SK-N-MC (cell line): Measurements from ENCODE around the gene NRXN3.

Source experiments
- DNase-seq: peaks from one replicate; pipeline ENCODE4 v3.0.0-alpha.2; 2011; ENCODE audit warnings: low read depth, low spot score
- H3K27ac ChIP-seq: fragments of 200-600 bp; sonication (generic); 2 replicates; pipeline ENCODE4 v1.5.1; 2016; ENCODE audit warnings: mixed run types
- H3K36me3 ChIP-seq: fragments of 200-600 bp; sonication (generic); 2 replicates; pipeline ENCODE4 v1.6.1; 2017; ENCODE audit warnings: antibody characterized with exemption, low read length, mixed read lengths; ENCODE audit not compliant: insufficient read depth
- H3K4me3 ChIP-seq: fragments of 200-600 bp; sonication (generic); 2 replicates; pipeline ENCODE4 v1.5.1; 2016
- H3K9ac ChIP-seq: fragments of 200-600 bp; sonication (generic); 2 replicates; pipeline ENCODE4 v1.8.0; 2017; ENCODE audit warnings: mixed run types, mixed read lengths; ENCODE audit not compliant: insufficient read length
- H3K9me3 ChIP-seq: fragments of 200-600 bp; sonication (generic); 2 replicates; pipeline ENCODE4 v1.6.1; 2017; ENCODE audit warnings: low read depth, mild to moderate bottlenecking, antibody characterized with exemption, low read length, moderate library complexity, mixed read lengths
- EZH2 ChIP-seq: fragments of 200-600 bp; sonication (generic); IDR thresholded peaks from one replicate; pipeline ENCODE4 v1.6.1; 2017; ENCODE audit warnings: antibody characterized with exemption
- FOXP2 ChIP-seq: optimal IDR thresholded peaks from 2 replicates; pipeline ENCODE3; 2011; ENCODE audit warnings: mild to moderate bottlenecking, moderate library complexity; ENCODE audit not compliant: insufficient read depth; ENCODE audit errors: extremely low read length, control extremely low read depth
- POLR2AphosphoS5 ChIP-seq: IDR thresholded peaks from 2 replicates; pipeline ENCODE4 v1.6.1; 2012; ENCODE audit warnings: mild to moderate bottlenecking, low read depth, low read length, borderline replicate concordance

NRXN3 gene

DNA sequence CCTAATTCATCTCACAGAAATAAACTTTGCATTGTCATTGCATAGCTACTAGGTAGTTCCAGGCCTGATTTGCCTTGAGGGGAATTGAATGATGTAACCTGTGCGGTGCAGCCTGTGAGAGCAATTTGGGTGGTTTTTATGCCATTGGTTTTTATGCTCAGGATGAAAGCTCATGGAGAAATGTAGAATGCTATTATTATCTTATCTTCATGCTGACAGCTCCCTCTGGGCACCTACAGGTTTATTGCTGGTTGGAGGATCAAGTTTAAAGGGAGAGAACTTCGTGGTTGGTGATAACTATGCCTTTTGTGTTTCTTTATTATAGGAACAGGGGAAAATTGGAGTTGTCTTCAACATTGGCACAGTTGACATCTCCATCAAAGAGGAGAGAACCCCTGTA is 1493.3 kb downstream of the NRXN3 start:
- no peak for DNase-seq
- H3K9ac ChIP-seq = no peak overlapping the region
- H3K4me3 ChIP-seq = no peak overlapping the region
- H3K36me3 ChIP-seq = no peaks in the 10 kb centered on the region
- H3K9me3 ChIP-seq = no peaks in the 10 kb centered on the region
- no peak overlapping the region for H3K27ac ChIP-seq
- TF ChIP-seq EZH2 = no peak
- no peak for TF ChIP-seq FOXP2

DNA sequence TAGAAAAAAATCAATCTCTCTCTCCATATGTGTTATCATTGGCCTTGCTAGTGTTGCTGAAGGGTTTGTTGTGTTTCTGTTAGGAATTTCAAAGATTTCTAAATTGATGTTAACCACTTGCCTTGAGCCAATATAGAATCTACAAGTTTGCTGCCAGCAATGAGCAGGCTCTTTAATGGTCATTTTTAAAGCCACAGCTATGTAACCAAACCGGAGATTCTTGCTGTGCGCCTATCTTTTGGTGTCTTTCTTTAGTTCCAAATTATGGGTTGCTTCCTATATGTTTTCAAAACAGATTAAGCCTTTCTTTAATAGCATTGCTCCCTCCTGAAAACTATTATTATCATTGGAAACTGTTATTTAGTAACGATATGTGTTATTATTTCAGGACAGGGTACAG is 1495.4 kb downstream of the NRXN3 start:
- H3K4me3 ChIP-seq = no peak overlapping the region
- no peak for TF ChIP-seq FOXP2
- TF ChIP-seq POLR2AphosphoS5 = no peak
- TF ChIP-seq EZH2 = no peak
- no peak overlapping the region for H3K9ac ChIP-seq
- no peak for DNase-seq
- H3K36me3 ChIP-seq = no peaks in the 10 kb centered on the region
- no peaks in the 10 kb centered on the region for H3K9me3 ChIP-seq
- no peak overlapping the region for H3K27ac ChIP-seq

DNA sequence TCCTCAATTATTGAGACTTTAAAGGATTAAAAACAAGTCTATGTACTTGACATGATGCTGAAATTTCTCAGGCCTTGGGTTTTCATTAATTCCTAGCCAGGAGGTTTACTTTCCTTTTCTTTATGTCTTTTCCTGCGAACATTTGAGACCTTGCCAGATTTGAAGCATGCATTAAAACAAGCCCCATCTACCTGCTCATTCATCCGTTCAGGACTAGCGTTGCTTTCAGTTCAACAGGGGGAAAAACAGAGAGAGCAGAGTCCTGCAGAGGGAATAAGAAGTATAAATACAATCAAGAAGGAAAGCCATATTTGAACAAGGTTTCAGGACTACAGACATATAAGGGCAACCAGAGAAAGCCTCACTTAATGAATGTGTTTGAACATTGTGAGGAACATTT is 1498.8 kb downstream of the NRXN3 start:
- Histone ChIP-seq H3K36me3 (no peaks in the 10 kb centered on the region), H3K9ac (no peak overlapping the region), H3K27ac (no peak overlapping the region), H3K4me3 (no peak overlapping the region), H3K9me3 (no peaks in the 10 kb centered on the region)
- DNase-seq = no peak
- TF ChIP-seq FOXP2 = no peak
- TF ChIP-seq EZH2 = no peak

DNA sequence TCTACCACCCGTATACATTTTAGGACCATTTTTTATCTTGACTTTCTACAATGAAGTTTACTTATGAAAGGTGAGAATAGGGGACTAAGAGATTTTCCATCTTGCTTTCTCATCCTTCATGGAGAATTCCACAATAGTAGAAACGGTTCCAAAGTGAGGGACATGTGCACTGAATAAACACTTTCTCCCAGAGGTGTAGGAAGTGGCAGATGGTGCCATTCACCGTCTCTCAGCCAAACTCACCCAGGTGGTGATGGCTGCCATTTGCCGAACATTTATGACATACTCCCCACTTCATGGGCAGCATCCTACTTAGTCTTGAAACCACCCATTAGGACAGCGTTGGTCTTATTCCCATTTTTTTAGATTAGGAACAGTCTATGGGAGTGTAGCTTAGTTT is 1500.6 kb downstream of the NRXN3 start:
- no peak for TF ChIP-seq FOXP2
- no peak for TF ChIP-seq EZH2
- no peak for TF ChIP-seq POLR2AphosphoS5
- no peak for DNase-seq
- Histone ChIP-seq H3K4me3 (no peak overlapping the region), H3K9me3 (no peaks in the 10 kb centered on the region), H3K9ac (no peak overlapping the region), H3K27ac (no peak overlapping the region), H3K36me3 (no peaks in the 10 kb centered on the region)

DNA sequence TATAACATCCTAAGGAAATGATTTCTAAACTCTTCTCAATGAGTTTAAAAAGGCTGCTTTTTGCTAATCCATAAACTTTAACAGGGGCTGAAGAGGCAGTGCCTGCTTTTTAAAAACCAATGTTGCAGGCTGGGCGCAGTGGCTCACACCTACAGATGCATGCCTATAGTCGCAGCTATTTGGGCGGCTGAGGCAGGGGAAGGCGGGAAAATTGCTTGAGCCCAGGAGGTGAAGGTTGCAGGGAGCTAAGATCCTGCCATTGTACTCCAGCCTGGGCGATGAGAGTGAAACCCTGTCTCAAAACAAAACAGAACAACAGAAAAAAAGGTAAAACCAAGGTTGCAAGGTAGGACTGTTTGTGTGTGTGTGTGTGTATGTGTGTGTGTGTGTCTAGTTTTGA is 1509.9 kb downstream of the NRXN3 start:
- Histone ChIP-seq H3K36me3 (no peaks in the 10 kb centered on the region), H3K27ac (no peak overlapping the region), H3K4me3 (no peak overlapping the region), H3K9ac (no peak overlapping the region), H3K9me3 (no peaks in the 10 kb centered on the region)
- TF ChIP-seq POLR2AphosphoS5 = no peak
- no peak for TF ChIP-seq FOXP2
- no peak for DNase-seq

DNA sequence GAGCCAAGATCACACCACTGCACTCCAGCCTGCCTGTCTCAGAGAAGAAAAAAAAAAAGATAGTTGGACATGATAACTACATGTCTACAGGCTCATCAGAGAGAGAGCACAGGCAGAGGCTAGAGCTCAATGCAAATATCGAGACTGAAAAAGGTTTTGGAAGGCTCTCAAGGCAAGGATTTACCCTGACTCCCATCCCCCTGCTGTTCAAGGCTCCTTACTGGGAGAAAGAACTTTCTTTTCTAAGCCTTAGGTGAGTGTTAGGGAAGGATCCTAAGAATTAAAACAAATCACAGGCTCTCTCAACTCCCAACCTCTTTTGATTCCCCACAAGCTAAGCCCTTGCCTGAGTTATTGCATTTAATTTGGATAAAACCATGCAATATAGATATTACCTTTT is 1516.0 kb downstream of the NRXN3 start:
- Histone ChIP-seq H3K4me3 (no peak overlapping the region), H3K9me3 (no peaks in the 10 kb centered on the region), H3K27ac (no peak overlapping the region), H3K9ac (no peak overlapping the region), H3K36me3 (no peaks in the 10 kb centered on the region)
- TF ChIP-seq FOXP2 (no peak), POLR2AphosphoS5 (no peak), EZH2 (no peak)
- DNase-seq = no peak

DNA sequence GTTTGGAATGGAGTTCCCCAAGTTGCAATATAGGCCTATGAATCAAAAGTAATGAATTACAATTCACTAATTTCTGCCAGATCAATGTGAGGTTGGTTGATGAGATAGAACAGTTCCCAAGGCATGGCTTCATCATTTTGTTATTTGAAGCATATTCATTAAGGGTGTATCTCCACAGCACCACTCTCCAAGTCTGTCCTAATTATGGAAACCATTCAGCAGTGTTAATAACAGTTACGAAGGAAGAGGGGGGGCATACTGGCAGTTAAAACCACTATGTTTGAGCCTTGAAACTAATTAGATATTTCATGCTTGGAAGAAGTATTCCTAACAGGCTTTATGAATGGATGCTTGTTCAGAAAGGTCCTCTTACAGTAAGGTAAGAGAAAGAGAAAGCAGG is 1520.8 kb downstream of the NRXN3 start:
- Histone ChIP-seq H3K36me3 (no peaks in the 10 kb centered on the region), H3K9ac (no peak overlapping the region), H3K4me3 (no peak overlapping the region), H3K27ac (no peak overlapping the region), H3K9me3 (no peaks in the 10 kb centered on the region)
- DNase-seq = no peak
- no peak for TF ChIP-seq POLR2AphosphoS5
- TF ChIP-seq EZH2 = no peak
- TF ChIP-seq FOXP2 = no peak

DNA sequence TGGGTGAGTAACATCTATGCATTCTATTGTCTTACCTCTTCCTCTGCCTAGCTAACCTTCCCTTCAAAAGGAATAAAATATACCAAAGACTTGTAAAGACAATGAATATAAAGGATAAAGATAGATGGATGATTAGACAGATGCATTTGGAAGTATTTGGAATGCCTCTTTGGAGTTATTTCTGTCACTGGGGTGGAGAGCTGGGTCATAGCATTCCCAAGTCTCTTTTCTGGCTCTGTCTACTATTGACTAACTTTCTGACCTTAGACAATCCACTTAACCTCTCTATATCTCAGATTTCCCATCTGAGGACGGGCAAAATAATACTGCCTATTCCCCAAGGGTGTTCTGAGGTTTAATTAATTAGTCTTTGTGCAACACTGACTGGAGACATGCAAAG is 1523.8 kb downstream of the NRXN3 start:
- Histone ChIP-seq H3K9ac (no peak overlapping the region), H3K9me3 (no peaks in the 10 kb centered on the region), H3K36me3 (no peaks in the 10 kb centered on the region), H3K4me3 (no peak overlapping the region), H3K27ac (no peak overlapping the region)
- DNase-seq = no peak
- TF ChIP-seq FOXP2 = no peak
- TF ChIP-seq EZH2 = no peak
- no peak for TF ChIP-seq POLR2AphosphoS5

DNA sequence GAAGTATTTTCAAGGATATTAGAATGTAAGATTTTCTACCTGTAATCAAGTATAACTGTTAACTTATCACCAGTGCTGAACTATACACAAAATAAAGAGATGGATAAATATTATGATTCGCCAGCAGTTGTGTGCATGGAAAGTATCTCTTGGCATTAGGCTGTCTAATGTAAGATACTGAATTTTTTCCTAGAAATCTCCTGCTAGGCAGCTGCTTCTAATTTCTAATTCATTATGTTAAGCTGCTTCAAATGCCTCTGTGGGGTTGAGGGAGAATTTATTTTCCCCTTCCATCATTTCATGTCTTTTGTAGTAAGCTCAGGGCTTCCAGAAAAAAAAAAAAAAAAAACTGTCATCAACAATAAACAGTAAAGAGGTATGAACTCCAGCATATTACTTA is 1525.1 kb downstream of the NRXN3 start:
- no peak overlapping the region for H3K27ac ChIP-seq

More for the DNA sequence above, 1525.1 kb downstream of the NRXN3 start:
- Histone ChIP-seq H3K36me3 (no peaks in the 10 kb centered on the region), H3K9ac (no peak overlapping the region), H3K9me3 (no peaks in the 10 kb centered on the region), H3K4me3 (no peak overlapping the region)
- TF ChIP-seq FOXP2 (no peak), EZH2 (no peak), POLR2AphosphoS5 (no peak)
- no peak for DNase-seq
